ENCODE measurements around the gene CTPS2. TPM values are rescaled to one million over a fixed set of nuclear protein-coding genes. Genes with fewer than 3 reads are reported as not detected.
"Not testable (repeated sequence)": the region's sequence is repeated elsewhere in the genome, so short reads cannot be mapped to it uniquely, and the experiment has no call there.

CTPS2 gene
- polyA plus RNA-seq, 1 experiment = 3.7 TPM

GRCh38 chrX:16635596-16635995 is 76.9 kb downstream of the CTPS2 start:
- ChIA-PET CTCF (no interaction called here), POLR2A (no interaction called here)
- DNase-seq (ENCODE audit: low read depth) = no peak
- Histone ChIP-seq H3K4me3 (ENCODE audit: low read depth, low read length) (no peak overlapping the region), H3K36me3 (ENCODE audit: control insufficient read depth, insufficient read depth, low read length) (no peaks in the 10 kb centered on the region), H3K27me3 (ENCODE audit: control insufficient read depth, insufficient read depth, low read length) (no peaks in the 10 kb centered on the region)
- no peak for TF ChIP-seq CTCF (IDR thresholded peaks at IDR 0.05; ENCODE audit: insufficient read depth, low read depth, low read length)

- ChIA-PET CTCF (no interaction called here), POLR2A (no interaction called here)
- no peaks in the 10 kb centered on the region for H3K27me3 ChIP-seq (ENCODE audit: control insufficient read depth, insufficient read depth, low read length)
- no peak for DNase-seq (ENCODE audit: low read depth)
- no peak for TF ChIP-seq CTCF (IDR thresholded peaks at IDR 0.05; ENCODE audit: insufficient read depth, low read depth, low read length)
- H3K36me3 ChIP-seq (ENCODE audit: control insufficient read depth, insufficient read depth, low read length) = no peaks in the 10 kb centered on the region
- no peak overlapping the region for H3K4me3 ChIP-seq (ENCODE audit: low read depth, low read length)
These were observed 77.4 kb downstream of the CTPS2 start for GRCh38 chrX:16635040-16635439.

- Histone ChIP-seq H3K4me3 (ENCODE audit: low read depth, low read length) (no peak overlapping the region), H3K36me3 (ENCODE audit: control insufficient read depth, insufficient read depth, low read length) (no peaks in the 10 kb centered on the region), H3K27me3 (ENCODE audit: control insufficient read depth, insufficient read depth, low read length) (no peaks in the 10 kb centered on the region)
- no peak for DNase-seq (ENCODE audit: low read depth)
- POLR2A ChIA-PET = no interaction called here
- TF ChIP-seq CTCF (IDR thresholded peaks at IDR 0.05; ENCODE audit: insufficient read depth, low read depth, low read length) = no peak
- CTCF ChIA-PET = no interaction called here
These were observed 78.7 kb downstream of the CTPS2 start for GRCh38 chrX:16633754-16634153.

- H3K36me3 ChIP-seq (ENCODE audit: control insufficient read depth, insufficient read depth, low read length) = no peaks in the 10 kb centered on the region
- H3K27me3 ChIP-seq (ENCODE audit: control insufficient read depth, insufficient read depth, low read length) = no peaks in the 10 kb centered on the region
- POLR2A ChIA-PET = no interaction called here
- CTCF ChIA-PET = no interaction called here
- no peak overlapping the region for H3K4me3 ChIP-seq (ENCODE audit: low read depth, low read length)
- DNase-seq (ENCODE audit: low read depth) = no peak
- no peak for TF ChIP-seq CTCF (IDR thresholded peaks at IDR 0.05; ENCODE audit: insufficient read depth, low read depth, low read length)
These were observed 82.6 kb downstream of the CTPS2 start for GRCh38 chrX:16629909-16630308.

GRCh38 chrX:16628946-16629595 is 83.4 kb downstream of the CTPS2 start:
- no peak for DNase-seq (ENCODE audit: low read depth)

GRCh38 chrX:16628511-16628910 is 84.0 kb downstream of the CTPS2 start:
- H3K4me3 ChIP-seq (ENCODE audit: low read depth, low read length); POLR2A ChIA-PET; H3K27me3 ChIP-seq (ENCODE audit: control insufficient read depth, insufficient read depth, low read length); DNase-seq (ENCODE audit: low read depth); H3K36me3 ChIP-seq (ENCODE audit: control insufficient read depth, insufficient read depth, low read length): not testable (repeated sequence)
- CTCF ChIA-PET = interaction anchor here (1.8 kb wide), 1 partner anchor 9 kb away, joined by 5 read pairs; no protein-coding TSS in a partner anchor

More at GRCh38 chrX:16628946-16629595, 83.4 kb downstream of the CTPS2 start:
- no peak for TF ChIP-seq CTCF (IDR thresholded peaks at IDR 0.05; ENCODE audit: insufficient read depth, low read depth, low read length)
- H3K4me3 ChIP-seq (ENCODE audit: low read depth, low read length) = no peak overlapping the region
- H3K36me3 ChIP-seq (ENCODE audit: control insufficient read depth, insufficient read depth, low read length) = no peaks in the 10 kb centered on the region
- H3K27me3 ChIP-seq (ENCODE audit: control insufficient read depth, insufficient read depth, low read length) = no peaks in the 10 kb centered on the region
- ChIA-PET CTCF (interaction anchor here (1.8 kb wide), 1 partner anchor 10 kb away, joined by 5 read pairs; no protein-coding TSS in a partner anchor), POLR2A (no interaction called here)

Measured in BJ (cell line).